Stomach (tissue), 9 donors: ENCODE data around the gene DNM3. TPM values are rescaled to one million over a fixed set of nuclear protein-coding genes. Genes with fewer than 3 reads are reported as not detected.

Experiments used
- DNase-seq, 2 donors: peaks; one replicate each; pipeline versions ENCODE4 v3.0.0 to v3.0.0-alpha.2; 2013 to 2019
- H3K27ac ChIP-seq, 5 donors: fragments of 200-600 bp in 4 of 5; sonication (generic) in 4 of 5; one replicate each; pipeline ENCODE4 v1.5.1; 2013 to 2019; ENCODE audit warnings: mild to moderate bottlenecking in 1 of 5, moderate library complexity in 1 of 5
- H3K27me3 ChIP-seq, 3 donors: fragments of 200-600 bp; sonication (generic); one replicate each; pipeline ENCODE4 v1.5.1; 2017 to 2019; ENCODE audit warnings: mixed run types in 1 of 3
- H3K36me3 ChIP-seq, 4 donors: fragments of 200-600 bp; sonication (generic); 1 replicate in 3 of 4; 2 replicates in 1 of 4; pipeline ENCODE4 v1.5.1; 2016 to 2019
- H3K4me1 ChIP-seq, 4 donors: fragments of 200-600 bp; sonication (generic); one replicate each; pipeline ENCODE4 v1.5.1; 2016 to 2019
- H3K4me3 ChIP-seq, 4 donors: fragments of 200-600 bp; sonication (generic) in 3 of 4; one replicate each; pipeline ENCODE4 v1.5.1; 2016 to 2019; ENCODE audit warnings: mild to moderate bottlenecking in 1 of 4
- H3K9me3 ChIP-seq, 4 donors: fragments of 200-600 bp; sonication (generic); one replicate each; pipeline ENCODE4 v1.5.1; 2016 to 2019
- EP300 ChIP-seq: sonication (generic); formaldehyde crosslinking; IDR thresholded peaks from one replicate; pipeline ENCODE4 v1.6.1; 2017; ENCODE audit warnings: antibody characterized with exemption
- POLR2A ChIP-seq, 4 donors: fragments of 450-650 bp; IDR thresholded peaks; one replicate each; pipeline ENCODE4 v1.6.1; 2016; ENCODE audit warnings: antibody characterized with exemption in 4 of 4, control low read depth in 2 of 4, mild to moderate bottlenecking in 1 of 4, moderate library complexity in 1 of 4
- POLR2AphosphoS5 ChIP-seq, 3 donors: sonication (generic); formaldehyde crosslinking; IDR thresholded peaks; one replicate each; pipeline ENCODE4 v1.6.1; 2016; ENCODE audit warnings: antibody characterized with exemption in 3 of 3
- WGBS, 5 donors: extraction: QIAGEN DNeasy Blood & Tissue Kit in 3 of 5; methylation state at CpG; one replicate each; pipeline versions ENCODE4 v1.1.5 to v1.1.7; 2013 to 2018; 5-methylcytosine and 5-hydroxymethylcytosine counted together
- intact Hi-C: fragments of 100-400 bp; cut with DNase I; formaldehyde crosslinking; loops from one replicate; pipeline ENCODE4 v1.15.1; 2023; ENCODE audit warnings: low total_unique reads
- polyA plus RNA-seq, 3 donors: library from polyadenylated mRNA; stranded (reverse); fragments of 200-250 nt; gene quantifications; one replicate each; pipeline ENCODE4 v1.2.3, GENCODE V29; 2013
- total RNA-seq, 5 donors: library from RNA; depleted of rRNA; stranded (reverse); fragments of >200 nt; gene quantifications; one replicate each; pipeline versions ENCODE4 v1.1.0 to v1.2.3, GENCODE V29; 2014 to 2016
- TF ChIP-seq, protein P1 (sequence below), 7 experiments: fragments of 450-650 bp in 4 of 7; fragments of 200-600 bp in 3 of 7; sonication (generic) in 3 of 7; IDR thresholded peaks; one replicate each; pipeline ENCODE4 v1.5.1; 2016 to 2019; ENCODE audit warnings: antibody characterized with exemption in 7 of 7, control low read depth in 2 of 7, mild to moderate bottlenecking in 1 of 7
- donor health status: healthy with polysubstance abuse.
- donor health status: Bipolar disorder and iron deficiency.
- donor health status: healthy.

The DNM3 gene
- total and polyA plus RNA-seq, 8 donors, result 0.58 to 13.8 (median 2.2) TPM

DNA sequence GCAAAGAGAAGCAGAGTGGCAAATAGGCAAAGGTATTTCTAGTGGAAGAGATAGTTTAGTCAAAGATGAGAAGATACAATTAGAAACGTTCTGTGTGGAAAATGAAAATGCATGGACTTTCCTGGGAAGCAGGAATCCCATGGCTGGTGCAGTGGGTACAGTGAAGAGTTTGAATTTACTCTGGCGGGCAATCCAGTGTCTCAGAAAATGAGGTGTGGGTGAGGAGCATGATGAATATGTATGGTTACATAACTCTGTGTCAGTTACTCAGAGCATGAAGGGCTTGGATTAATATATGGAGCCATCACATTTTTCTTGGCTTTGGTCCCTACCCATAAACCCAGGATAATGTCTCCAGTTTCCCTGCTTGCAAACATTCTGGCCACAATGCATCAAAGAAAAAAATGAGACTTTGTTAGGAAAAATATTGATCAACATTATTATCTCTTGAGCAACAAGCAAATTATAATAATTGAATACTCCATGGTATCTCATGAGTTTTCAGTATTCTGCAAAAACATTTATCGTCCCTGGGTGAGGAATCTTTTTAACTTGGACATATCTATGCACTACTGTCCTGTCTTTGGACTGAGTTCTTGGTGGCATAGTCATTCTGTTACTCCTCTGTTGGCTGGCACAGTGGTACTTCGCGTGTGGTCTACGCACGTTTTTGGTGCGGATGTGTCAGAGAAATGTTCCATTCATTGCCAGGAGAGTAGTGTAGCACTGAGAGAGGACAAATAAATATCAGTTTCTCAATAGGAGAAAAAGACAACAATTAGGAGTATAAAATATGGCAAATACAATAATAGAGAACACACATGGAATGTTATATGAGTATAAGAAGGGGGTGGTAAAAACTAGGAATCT, 405.5 kb downstream of the DNM3 start:
- no peak overlapping the region for H3K4me3 ChIP-seq
- no peak for TF ChIP-seq POLR2A (IDR thresholded peaks at IDR 0.05)
- no peaks in the 10 kb centered on the region for H3K27me3 ChIP-seq
- H3K9me3 ChIP-seq, result no peaks in the 10 kb centered on the region
- WGBS, 5 donors, result 90 to 96% (median 92%) methylated on average over 8 of the region's 8 CpGs
- H3K27ac ChIP-seq, result no peak overlapping the region
- no peaks in the 10 kb centered on the region for H3K4me1 ChIP-seq
- intact Hi-C loops, result no loop called here
- no peaks in the 10 kb centered on the region for H3K36me3 ChIP-seq
- DNase-seq, result no peak

DNA sequence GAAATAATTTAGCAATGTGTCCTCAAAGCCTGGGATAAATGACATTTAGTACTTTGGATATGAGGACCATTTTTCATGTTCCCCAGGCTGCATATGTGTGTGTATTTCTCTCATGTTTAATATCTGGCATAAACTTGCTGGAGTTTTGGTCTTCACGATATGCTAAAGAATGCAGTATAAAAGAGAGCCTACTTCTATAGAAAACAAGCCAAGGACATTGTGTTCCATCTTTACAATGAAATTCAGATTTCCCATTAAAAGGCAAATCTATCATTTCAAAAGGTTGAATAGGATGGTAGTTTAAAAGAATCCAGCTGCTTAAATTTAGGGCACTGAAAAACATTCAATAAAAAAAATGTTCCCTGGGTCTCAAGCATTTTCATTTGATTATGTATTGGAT, 410.2 kb downstream of the DNM3 start:
- no peak overlapping the region for H3K27ac ChIP-seq
- TF ChIP-seq EP300 (no peak), POLR2A (IDR thresholded peaks at IDR 0.05) (no peak), POLR2AphosphoS5 (IDR thresholded peaks at IDR 0.05) (no peak)
- TF ChIP-seq, protein P1, sequence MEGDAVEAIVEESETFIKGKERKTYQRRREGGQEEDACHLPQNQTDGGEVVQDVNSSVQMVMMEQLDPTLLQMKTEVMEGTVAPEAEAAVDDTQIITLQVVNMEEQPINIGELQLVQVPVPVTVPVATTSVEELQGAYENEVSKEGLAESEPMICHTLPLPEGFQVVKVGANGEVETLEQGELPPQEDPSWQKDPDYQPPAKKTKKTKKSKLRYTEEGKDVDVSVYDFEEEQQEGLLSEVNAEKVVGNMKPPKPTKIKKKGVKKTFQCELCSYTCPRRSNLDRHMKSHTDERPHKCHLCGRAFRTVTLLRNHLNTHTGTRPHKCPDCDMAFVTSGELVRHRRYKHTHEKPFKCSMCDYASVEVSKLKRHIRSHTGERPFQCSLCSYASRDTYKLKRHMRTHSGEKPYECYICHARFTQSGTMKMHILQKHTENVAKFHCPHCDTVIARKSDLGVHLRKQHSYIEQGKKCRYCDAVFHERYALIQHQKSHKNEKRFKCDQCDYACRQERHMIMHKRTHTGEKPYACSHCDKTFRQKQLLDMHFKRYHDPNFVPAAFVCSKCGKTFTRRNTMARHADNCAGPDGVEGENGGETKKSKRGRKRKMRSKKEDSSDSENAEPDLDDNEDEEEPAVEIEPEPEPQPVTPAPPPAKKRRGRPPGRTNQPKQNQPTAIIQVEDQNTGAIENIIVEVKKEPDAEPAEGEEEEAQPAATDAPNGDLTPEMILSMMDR (IDR thresholded peaks at IDR 0.05), result no peak
- H3K4me3 ChIP-seq, result no peak overlapping the region
- DNase-seq, result no peak
- no peaks in the 10 kb centered on the region for H3K27me3 ChIP-seq
- no peaks in the 10 kb centered on the region for H3K4me1 ChIP-seq
- no peaks in the 10 kb centered on the region for H3K36me3 ChIP-seq
- intact Hi-C loops, result no loop called here
- no peaks in the 10 kb centered on the region for H3K9me3 ChIP-seq
- WGBS, 5 donors, result 69 to 96% (median 82%) methylated on average over 1 of the region's 1 CpG

DNA sequence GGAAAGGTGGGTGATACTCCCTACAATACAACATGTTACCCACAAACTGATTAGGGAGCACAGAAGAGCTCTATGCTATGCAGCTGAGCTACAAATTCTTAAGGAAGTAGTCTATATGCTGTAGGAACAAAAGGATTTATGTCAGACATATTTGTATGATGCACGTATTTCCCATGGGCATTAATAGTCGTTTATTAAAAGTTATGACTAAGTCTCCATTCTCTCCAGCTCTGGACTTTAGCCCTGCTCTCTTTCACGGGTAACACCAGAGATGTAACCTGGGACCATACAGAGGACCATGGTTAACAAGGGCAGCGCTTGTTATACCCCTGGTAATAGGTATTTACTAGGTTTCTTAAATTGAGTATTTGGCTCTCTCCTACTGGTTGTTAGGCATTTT, 411.0 kb downstream of the DNM3 start:
- intact Hi-C loops, result no loop called here
- H3K4me3 ChIP-seq, result no peak overlapping the region
- H3K27me3 ChIP-seq, result no peaks in the 10 kb centered on the region
- H3K4me1 ChIP-seq, result no peaks in the 10 kb centered on the region
- WGBS, 5 donors, result 70 to 93% (median 84%) methylated on average over 4 of the region's 4 CpGs
- no peak overlapping the region for H3K27ac ChIP-seq
- TF ChIP-seq EP300, result no peak
- no peak for TF ChIP-seq POLR2AphosphoS5 (IDR thresholded peaks at IDR 0.05)
- TF ChIP-seq, protein P1 (IDR thresholded peaks at IDR 0.05), result no peak
- no peak for TF ChIP-seq POLR2A (IDR thresholded peaks at IDR 0.05)
- H3K36me3 ChIP-seq, result no peaks in the 10 kb centered on the region
- DNase-seq, result no peak
- H3K9me3 ChIP-seq, result no peaks in the 10 kb centered on the region

DNA sequence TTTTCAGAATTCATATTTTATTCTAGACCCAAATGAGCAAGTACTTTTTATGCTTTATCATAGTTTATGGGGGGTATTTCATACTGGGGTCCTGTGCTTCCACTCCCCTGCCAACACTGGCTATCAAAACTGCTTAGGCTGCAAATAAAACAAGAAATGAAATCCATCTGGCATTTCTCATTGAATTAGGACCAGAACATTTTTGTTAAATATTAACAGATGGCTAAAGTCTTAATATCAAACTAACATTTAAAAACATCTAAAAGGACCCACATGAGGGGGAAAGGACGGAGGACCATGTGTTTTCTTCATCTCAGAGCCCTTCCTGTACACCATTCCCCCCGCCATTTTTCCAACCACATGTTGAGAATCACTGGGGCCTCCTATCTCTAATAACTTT, 411.7 kb downstream of the DNM3 start:
- WGBS, 5 donors, result 86 to 93% (median 90%) methylated on average over 2 of the region's 2 CpGs
- TF ChIP-seq POLR2A (IDR thresholded peaks at IDR 0.05), result no peak
- TF ChIP-seq, protein P1 (IDR thresholded peaks at IDR 0.05), result no peak
- TF ChIP-seq EP300, result no peak
- TF ChIP-seq POLR2AphosphoS5 (IDR thresholded peaks at IDR 0.05), result no peak
- Histone ChIP-seq H3K4me3 (no peak overlapping the region), H3K27me3 (no peaks in the 10 kb centered on the region), H3K4me1 (no peaks in the 10 kb centered on the region), H3K9me3 (no peaks in the 10 kb centered on the region), H3K27ac (no peak overlapping the region), H3K36me3 (no peaks in the 10 kb centered on the region)
- intact Hi-C loops, result no loop called here
- no peak for DNase-seq
